Adrenal gland (tissue), 5 donors: ENCODE measurements around the gene PIK3R1.

ENCODE experiments used
- POLR2A ChIP-seq, 2 donors: fragments of 450-650 bp; IDR thresholded peaks; one replicate each; pipeline ENCODE4 v1.6.1; 2017; ENCODE audit warnings: antibody characterized with exemption in 2 of 2, mild to moderate bottlenecking in 2 of 2, moderate library complexity in 1 of 2
- TF ChIP-seq, protein P1 (sequence below), 6 experiments: fragments of 450-650 bp in 4 of 6; fragments of 200-600 bp in 2 of 6; sonication (generic) in 1 of 6; IDR thresholded peaks; 1 replicate in 5 of 6; 2 replicates in 1 of 6; pipeline versions ENCODE4 v1.5.1 to v1.8.0; 2016 to 2021; ENCODE audit warnings: antibody characterized with exemption in 6 of 6, mild to moderate bottlenecking in 2 of 6, moderate library complexity in 1 of 6
- donor health status: DM: no; HTN: no; CAD: no.

DNA sequence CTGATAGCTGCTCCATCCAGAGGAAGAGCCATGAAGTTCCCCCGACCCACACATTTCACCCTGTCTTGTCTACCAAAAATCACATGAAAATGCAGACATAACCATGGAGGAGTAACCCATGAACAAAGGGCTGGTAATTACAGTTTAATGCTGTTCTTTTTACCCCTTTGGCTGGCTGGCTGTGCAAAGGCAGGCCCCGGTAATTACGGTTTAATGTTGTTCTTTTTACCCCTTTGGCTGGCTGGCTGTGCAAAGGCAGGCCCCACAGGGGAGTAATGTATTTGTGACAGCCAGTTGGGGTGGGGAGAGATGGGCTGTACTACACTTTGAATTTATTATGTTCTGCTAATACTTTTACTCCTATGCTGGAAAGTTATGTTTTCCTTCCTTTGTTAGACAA, 41.7 kb downstream of the PIK3R1 start:
- TF ChIP-seq POLR2A (IDR thresholded peaks at IDR 0.05) = no peak
- TF ChIP-seq, protein P1, sequence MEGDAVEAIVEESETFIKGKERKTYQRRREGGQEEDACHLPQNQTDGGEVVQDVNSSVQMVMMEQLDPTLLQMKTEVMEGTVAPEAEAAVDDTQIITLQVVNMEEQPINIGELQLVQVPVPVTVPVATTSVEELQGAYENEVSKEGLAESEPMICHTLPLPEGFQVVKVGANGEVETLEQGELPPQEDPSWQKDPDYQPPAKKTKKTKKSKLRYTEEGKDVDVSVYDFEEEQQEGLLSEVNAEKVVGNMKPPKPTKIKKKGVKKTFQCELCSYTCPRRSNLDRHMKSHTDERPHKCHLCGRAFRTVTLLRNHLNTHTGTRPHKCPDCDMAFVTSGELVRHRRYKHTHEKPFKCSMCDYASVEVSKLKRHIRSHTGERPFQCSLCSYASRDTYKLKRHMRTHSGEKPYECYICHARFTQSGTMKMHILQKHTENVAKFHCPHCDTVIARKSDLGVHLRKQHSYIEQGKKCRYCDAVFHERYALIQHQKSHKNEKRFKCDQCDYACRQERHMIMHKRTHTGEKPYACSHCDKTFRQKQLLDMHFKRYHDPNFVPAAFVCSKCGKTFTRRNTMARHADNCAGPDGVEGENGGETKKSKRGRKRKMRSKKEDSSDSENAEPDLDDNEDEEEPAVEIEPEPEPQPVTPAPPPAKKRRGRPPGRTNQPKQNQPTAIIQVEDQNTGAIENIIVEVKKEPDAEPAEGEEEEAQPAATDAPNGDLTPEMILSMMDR (IDR thresholded peaks at IDR 0.05) = no peak
